Measurements from ENCODE around the gene DNAH12.

- no peak for TF ChIP-seq CTCF (conservative IDR thresholded peaks at IDR 0.05; ENCODE audit: low read depth in 2 of 2)
- no peak for TF ChIP-seq EZH2 (IDR thresholded peaks at IDR 0.05; ENCODE audit: low read depth, unreplicated experiment)
- no peak for TF ChIP-seq CREB1 (CRISPR knock-in tag; IDR thresholded peaks at IDR 0.05; ENCODE audit: low read depth)
- TF ChIP-seq EZH2phosphoT487 (IDR thresholded peaks at IDR 0.05; ENCODE audit: unreplicated experiment), result no peak
- no peak for TF ChIP-seq POLR2AphosphoS5 (IDR thresholded peaks at IDR 0.05; ENCODE audit: low read depth)
- TF ChIP-seq REST (IDR thresholded peaks at IDR 0.05; ENCODE audit: unreplicated experiment), result no peak
- no peak for TF ChIP-seq NANOG (IDR thresholded peaks at IDR 0.05; ENCODE audit: borderline replicate concordance)
- no peak for TF ChIP-seq STAT1 (IDR thresholded peaks at IDR 0.05; ENCODE audit: unreplicated experiment)
Observed at GRCh38 chr3:57559526-57559925, 15.4 kb upstream of the DNAH12 start.

Measured in GM23338 (cell line).